HG02763 (cell line): Measurements from ENCODE around the gene CWH43.
A peak's percentile ranks its signal among the peaks of the same experiment; 100 is the strongest.
"Not testable (repeated sequence)": the region's sequence is repeated elsewhere in the genome, so short reads cannot be mapped to it uniquely, and the experiment has no call there.

ENCODE experiments used
- ATAC-seq: cut with Tn5 transposase; IDR thresholded peaks from one replicate; pipeline ENCODE4 v1.9.1; 2021; ENCODE audit warnings: mild to moderate bottlenecking, moderate library complexity; ENCODE audit not compliant: unreplicated experiment

CWH43 gene

GRCh38 chr4:48974979-48975640 lies 11.0 kb upstream of the CWH43 start:
- ATAC-seq, result no peak

- ATAC-seq, result no peak
Measured at GRCh38 chr4:48976041-48976440, 10.0 kb upstream of the CWH43 start.

GRCh38 chr4:48979914-48980579 lies 6.0 kb upstream of the CWH43 start:
- ATAC-seq, result no peak

- ATAC-seq, result not testable (repeated sequence)
Measured at GRCh38 chr4:48984005-48984404, 2.1 kb upstream of the CWH43 start.

DNA sequence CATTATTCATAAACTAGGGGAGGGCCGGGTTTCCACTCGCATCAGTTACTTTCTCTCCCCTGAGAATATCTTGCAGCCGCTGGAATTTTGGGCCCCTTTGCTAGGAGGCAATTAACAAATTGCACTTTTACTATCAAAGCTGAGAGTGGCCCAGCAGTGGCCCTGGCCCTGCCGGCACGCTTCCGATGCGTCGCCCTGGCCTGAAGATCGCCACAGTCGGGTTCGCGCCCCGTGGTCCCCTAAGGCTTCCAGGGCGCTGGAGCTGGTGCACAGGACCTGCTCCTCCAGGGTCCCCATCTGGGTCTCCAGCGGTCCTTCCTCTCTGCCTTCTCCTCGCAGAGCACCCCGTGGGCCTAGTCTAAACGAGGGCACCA lies 486 bp upstream of the CWH43 start:
- no peak for ATAC-seq

- no peak for ATAC-seq
Measured at GRCh38 chr4:48986654-48987164, 634 bp downstream of the CWH43 start.

DNA sequence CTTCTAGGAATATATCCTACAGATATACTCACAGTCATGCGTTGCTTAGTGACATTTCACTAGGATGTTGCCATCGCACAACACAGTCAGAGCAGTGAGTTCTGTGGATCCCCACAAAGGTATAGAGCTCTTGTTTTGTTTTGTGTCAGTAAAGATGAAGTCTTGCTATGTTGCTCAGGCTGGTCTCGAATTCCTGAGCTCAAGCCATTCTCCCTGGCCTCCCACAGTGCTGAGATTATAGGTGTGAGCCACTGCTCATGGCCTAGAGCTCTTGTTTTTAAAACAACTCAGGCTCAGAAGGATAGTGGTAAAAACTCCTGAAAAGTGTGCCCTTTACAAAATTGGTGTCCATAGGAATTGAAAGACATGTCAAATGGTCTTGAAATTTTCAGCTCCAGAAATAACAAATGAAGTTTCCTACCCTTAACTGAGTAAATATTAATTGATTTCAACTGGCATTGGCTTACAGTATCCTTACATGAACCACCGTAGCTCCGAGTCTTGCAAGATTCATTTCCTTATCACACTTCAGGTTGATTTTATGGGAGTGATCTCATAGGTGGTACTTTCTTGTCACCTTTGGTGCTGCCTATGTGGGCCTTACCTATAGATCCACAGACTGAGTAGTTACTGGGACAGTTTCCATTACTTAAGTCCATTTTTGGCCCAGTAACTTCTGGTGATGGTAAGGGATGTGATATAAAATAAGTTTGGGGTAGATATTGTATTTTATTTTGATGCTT lies 3.6 kb downstream of the CWH43 start:
- ATAC-seq, result no peak

GRCh38 chr4:48991357-48991756 lies 5.3 kb downstream of the CWH43 start:
- ATAC-seq, result no peak

GRCh38 chr4:48997962-48998361 lies 11.9 kb downstream of the CWH43 start:
- ATAC-seq, result no peak

GRCh38 chr4:48998440-48998839 lies 12.4 kb downstream of the CWH43 start:
- ATAC-seq, result no peak

- ATAC-seq, result no peak
Measured at GRCh38 chr4:49000806-49001205, 14.7 kb downstream of the CWH43 start.

GRCh38 chr4:49002931-49003330 lies 16.9 kb downstream of the CWH43 start:
- no peak for ATAC-seq

DNA sequence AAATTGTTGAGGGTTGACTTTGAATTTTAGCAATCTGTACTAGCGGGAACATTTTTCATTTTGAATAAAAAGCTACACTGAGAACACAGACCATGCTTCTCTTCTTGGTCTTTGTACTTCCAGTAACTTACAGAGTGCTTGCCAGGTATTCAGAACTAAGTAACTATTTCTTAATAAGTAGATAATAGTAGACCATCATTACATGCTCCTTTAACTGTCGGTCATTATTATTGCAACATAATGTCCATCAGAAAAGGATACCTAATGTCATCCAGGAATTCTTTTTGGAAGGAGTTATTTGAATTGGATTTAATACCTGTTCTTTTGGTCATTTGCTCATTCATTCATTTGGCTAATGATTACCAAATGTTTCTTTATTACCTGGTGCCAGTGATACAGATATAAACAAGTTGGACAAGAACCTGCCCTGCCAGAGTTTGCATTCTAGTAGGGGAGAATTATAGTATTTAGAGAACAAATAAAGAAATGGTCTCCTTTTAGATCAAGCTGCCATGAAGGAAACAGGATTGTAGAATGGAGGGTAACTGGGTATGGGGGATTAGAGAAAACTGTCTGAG lies 32.7 kb downstream of the CWH43 start:
- no peak for ATAC-seq

DNA sequence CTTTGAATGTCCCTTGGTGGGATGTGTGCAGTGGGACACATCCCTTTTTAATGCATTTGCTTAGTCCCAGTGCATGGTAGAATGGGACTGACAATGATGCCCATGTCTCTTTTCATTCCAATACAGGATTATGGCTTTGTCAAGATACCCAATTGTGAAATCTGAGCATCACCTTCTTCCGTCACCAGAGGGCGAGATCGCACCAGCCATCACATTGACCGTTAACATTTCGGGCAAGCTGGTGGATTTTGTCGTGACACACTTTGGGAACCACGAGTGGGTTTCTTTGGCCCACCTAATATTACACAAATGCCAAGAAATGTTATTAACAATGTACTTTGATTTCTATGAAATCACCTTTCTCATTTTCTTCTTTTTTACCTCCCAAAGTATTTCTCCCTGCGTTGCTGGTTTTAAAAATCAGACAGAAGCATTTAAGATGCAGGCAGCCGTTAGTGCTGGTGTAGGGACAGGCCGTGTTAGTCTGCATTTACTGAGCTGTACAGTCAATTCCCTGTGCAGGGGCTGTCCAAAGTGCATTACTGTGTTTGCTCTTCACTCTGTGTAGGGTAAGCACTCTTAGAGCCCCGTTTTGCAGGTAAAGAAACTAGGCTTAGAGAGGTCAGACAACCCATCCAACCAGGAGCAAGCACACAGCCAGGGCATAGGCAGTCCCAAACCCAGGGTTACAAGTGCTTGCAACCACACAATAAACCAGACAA lies 46.5 kb downstream of the CWH43 start:
- ATAC-seq, result no peak

DNA sequence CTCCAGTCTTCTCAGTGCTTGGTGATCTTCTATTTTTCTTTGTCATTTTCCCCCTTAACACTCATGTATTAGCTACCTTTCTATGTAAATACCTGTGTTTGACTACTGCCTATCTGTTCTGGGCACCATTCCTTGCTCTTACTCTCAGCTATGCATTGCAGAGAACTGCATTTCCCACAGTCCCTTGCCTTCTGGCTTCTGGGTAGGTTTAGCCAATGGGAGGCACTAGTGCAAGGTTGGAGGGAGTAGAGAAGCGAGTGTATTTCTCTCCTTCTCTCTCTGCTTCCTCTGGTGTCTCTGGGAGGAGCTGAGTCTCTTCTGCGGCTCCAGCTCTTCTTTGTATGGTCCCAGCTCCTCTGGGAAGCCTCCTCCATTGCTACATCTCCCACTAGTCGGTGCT lies 50.5 kb downstream of the CWH43 start:
- no peak for ATAC-seq

DNA sequence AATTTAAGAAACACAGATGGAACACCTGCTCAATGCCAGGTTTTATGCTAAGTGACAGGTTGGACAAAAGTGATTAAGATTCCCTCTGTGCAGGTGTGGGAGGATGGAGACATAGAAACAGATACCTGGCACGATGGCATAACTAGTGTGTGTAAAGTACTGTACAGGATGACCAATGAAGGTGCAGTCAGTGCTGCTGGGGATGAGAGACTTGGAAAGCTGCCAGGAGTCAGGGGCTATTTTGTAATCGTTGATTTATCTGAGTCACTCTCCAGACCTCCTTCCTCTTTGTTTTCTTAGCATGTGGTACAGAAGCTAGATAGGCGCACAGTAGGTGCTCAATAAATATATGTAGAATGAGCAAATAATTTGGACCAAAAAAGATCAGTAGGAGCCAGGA lies 58.2 kb downstream of the CWH43 start:
- no peak for ATAC-seq

DNA sequence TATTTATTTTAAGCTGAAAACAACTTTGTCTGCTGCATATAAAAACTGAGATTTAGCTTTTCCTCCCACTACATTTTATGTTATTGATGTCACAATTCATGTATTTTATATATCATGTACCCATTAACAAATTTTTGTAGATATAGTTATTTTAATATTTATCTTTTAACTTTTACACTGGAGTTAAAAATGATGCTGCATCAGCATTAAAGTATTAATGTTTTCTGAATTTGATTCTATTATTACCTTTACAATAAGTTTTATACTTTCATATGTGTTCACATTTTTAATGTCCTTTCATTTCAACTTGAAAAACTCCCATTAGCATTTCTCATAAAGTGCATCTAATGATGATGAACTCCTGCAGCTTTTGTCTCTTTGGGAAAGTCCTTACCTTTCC lies 72.2 kb downstream of the CWH43 start:
- no peak for ATAC-seq

- ATAC-seq, result no peak
Measured at GRCh38 chr4:49063670-49064069, 77.6 kb downstream of the CWH43 start.

DNA sequence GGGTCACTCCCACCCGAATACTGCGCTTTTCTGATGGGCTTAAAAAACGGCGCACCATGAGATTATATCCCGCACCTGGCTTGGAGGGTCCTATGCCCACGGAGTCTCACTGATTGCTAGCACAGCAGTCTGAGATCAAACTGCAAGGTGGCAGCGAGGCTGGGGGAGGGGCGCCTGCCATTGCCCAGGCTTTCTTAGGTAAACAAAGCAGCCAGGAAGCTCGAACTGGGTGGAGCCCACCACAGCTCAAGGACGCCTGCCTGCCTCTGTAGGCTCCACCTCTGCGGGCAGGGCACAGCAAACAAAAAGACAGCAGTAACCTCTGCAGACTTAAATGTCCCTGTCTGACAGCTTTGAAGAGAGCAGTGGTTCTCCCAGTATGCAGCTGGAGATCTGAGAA lies 86.1 kb downstream of the CWH43 start:
- not testable (repeated sequence) for ATAC-seq

- ATAC-seq, result not testable (repeated sequence)
Measured at GRCh38 chr4:49091883-49092282, 105.8 kb downstream of the CWH43 start.

GRCh38 chr4:49092608-49093135 lies 106.6 kb downstream of the CWH43 start:
- peak; percentile 43 for ATAC-seq
